Stomach (tissue), 4 donors: ENCODE data around the gene CRYAA.

Experiments used
- CTCF ChIP-seq, 7 experiments: fragments of 450-650 bp in 4 of 7; fragments of 200-600 bp in 3 of 7; sonication (generic) in 3 of 7; IDR thresholded peaks; one replicate each; pipeline ENCODE4 v1.5.1; 2016 to 2019; ENCODE audit warnings: antibody characterized with exemption in 7 of 7, control low read depth in 2 of 7, mild to moderate bottlenecking in 1 of 7
- EP300 ChIP-seq: sonication (generic); formaldehyde crosslinking; IDR thresholded peaks from one replicate; pipeline ENCODE4 v1.6.1; 2017; ENCODE audit warnings: antibody characterized with exemption
- POLR2A ChIP-seq, 4 donors: fragments of 450-650 bp; IDR thresholded peaks; one replicate each; pipeline ENCODE4 v1.6.1; 2016; ENCODE audit warnings: antibody characterized with exemption in 4 of 4, control low read depth in 2 of 4, mild to moderate bottlenecking in 1 of 4, moderate library complexity in 1 of 4
- POLR2AphosphoS5 ChIP-seq, 3 donors: sonication (generic); formaldehyde crosslinking; IDR thresholded peaks; one replicate each; pipeline ENCODE4 v1.6.1; 2016; ENCODE audit warnings: antibody characterized with exemption in 3 of 3

- no peak for TF ChIP-seq POLR2A (IDR thresholded peaks at IDR 0.05)
- peak in 5 of 7 experiments; percentile 26 to 55 (median 42) for TF ChIP-seq CTCF (IDR thresholded peaks at IDR 0.05)
- no peak for TF ChIP-seq EP300
- peak; percentile 18 to 84 (median 39) for TF ChIP-seq POLR2AphosphoS5 (IDR thresholded peaks at IDR 0.05)
These were observed 42.4 kb downstream of the CRYAA start for GRCh38 chr21:43211072-43211759.
